ENCODE results near the gene DRD4. TPM values are rescaled to one million over a fixed set of nuclear protein-coding genes. Genes with fewer than 3 reads are reported as not detected.

Gene DRD4
- total and polyA plus RNA-seq, 2 of the 8 experiments (the other 6 are each of a cell fraction or from before 2014, with no cell fraction given), result 3.4 to 4.9 TPM

DNA sequence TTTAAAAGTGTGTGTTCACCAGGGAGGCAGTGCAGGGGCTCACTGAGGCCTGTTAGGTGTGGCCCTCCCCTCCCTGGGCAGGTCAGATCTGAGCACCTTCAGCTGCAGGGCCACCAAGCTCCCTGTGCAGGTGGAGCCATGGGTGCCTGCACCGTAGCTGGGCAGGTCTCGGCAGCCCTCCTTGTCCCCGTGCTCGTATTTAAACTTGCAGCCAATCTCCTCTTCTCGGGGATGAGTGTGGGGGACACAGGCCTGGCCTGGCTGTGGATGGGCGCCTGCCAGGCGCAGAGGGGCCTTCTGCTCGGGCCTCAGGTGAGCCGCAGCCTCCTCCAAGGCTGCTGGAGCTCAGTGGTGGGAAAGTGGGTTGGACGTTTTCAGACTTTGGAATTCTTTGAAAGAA, 41.7 kb upstream of the DRD4 start:
- Histone ChIP-seq H2BK5ac (ENCODE audit: low read depth, low read length) (no peak overlapping the region), H4K8ac (ENCODE audit: extremely low read depth, insufficient read depth, low read length) (no peak overlapping the region), H3K23ac (ENCODE audit: insufficient read length) (no peak overlapping the region), H4K20me1 (replicated peaks in 1 of 2; ENCODE audit: control insufficient read depth in 1 of 2, insufficient read depth in 2 of 2, low read length in 2 of 2) (peaks cover 5 to 6% of the 10 kb centered on the region in 2 experiments), H3K4ac (replicated peaks; ENCODE audit: insufficient read length, low read depth, low read length) (no peak overlapping the region), H2AFZ (ENCODE audit: low read length) (no peak overlapping the region), H3K4me1 (replicated peaks in 1 of 4; ENCODE audit: control insufficient read depth in 3 of 4, insufficient read depth in 4 of 4, low read length in 3 of 4) (no peaks in the 10 kb centered on the region), H4K91ac (replicated peaks; ENCODE audit: insufficient read length, low read length) (no peak overlapping the region), H3K36me3 (ENCODE audit: control insufficient read depth in 2 of 4, insufficient read depth in 4 of 4, low read length in 3 of 4) (peaks cover 18 to 66% (median 52%) of the 10 kb centered on the region in 4 experiments), H3K18ac (ENCODE audit: extremely low read depth, low read length) (no peak overlapping the region), H2BK12ac (ENCODE audit: low read depth, low read length) (no peak overlapping the region), H3K9ac (replicated peaks in 1 of 4; ENCODE audit: extremely low read depth in 1 of 4, low read depth in 3 of 4, low read length in 3 of 4) (no peak overlapping the region), H3K4me2 (ENCODE audit: insufficient read depth in 1 of 2, low read depth in 2 of 2, low read length in 2 of 2) (no peak overlapping the region), H3K56ac (replicated peaks; ENCODE audit: insufficient read length, low read depth, low read length) (no peak overlapping the region), H3K27me3 (replicated peaks in 1 of 4; ENCODE audit: control insufficient read depth in 3 of 4, extremely low read depth in 1 of 4, insufficient read depth in 3 of 4, low read length in 3 of 4) (no peaks in the 10 kb centered on the region), H2BK15ac (ENCODE audit: low read length) (no peak overlapping the region), H3K14ac (ENCODE audit: insufficient read length) (no peak overlapping the region), H4K5ac (ENCODE audit: insufficient read length, low read depth, low read length) (no peak overlapping the region), H3K9me3 (ENCODE audit: insufficient read depth in 2 of 2, low read depth in 1 of 2, low read length in 1 of 2) (no peaks in the 10 kb centered on the region), H2BK20ac (ENCODE audit: low read length) (no peak overlapping the region), H3K27ac (ENCODE audit: low read depth, low read length) (no peak overlapping the region; the same call in 1 of the 2 replicates), H2BK120ac (replicated peaks; ENCODE audit: low read depth, low read length) (no peak overlapping the region), H3K79me1 (ENCODE audit: low read depth, low read length) (peaks cover 4% of the 10 kb centered on the region; the same call in 1 of the 2 replicates), H3K4me3 (ENCODE audit: extremely low read depth in 1 of 4, insufficient read depth in 2 of 4, low read depth in 3 of 4, low read length in 4 of 4) (no peak overlapping the region), H2AK5ac (ENCODE audit: low read depth, low read length) (no peak overlapping the region), H3K79me2 (ENCODE audit: control insufficient read depth in 1 of 2, insufficient read depth in 2 of 2, low read length in 2 of 2) (no peaks in the 10 kb centered on the region; a peak in 1 of 4 replicates), H3K23me2 (ENCODE audit: low read depth, low read length) (no peaks in the 10 kb centered on the region)
- ChIA-PET POLR2A (ENCODE audit: partially characterized antibody) (no interaction called here), CTCF (ENCODE audit: partially characterized antibody) (interaction anchor here (0.5 to 2.4 kb wide), 9 partner anchors 9 to 70 kb away, joined by 3 to 8 read pairs (median 4); no protein-coding TSS in a partner anchor)
- WGBS, 2 experiments (ENCODE audit: extremely low coverage in 1 of 2, insufficient coverage in 1 of 2, insufficient read length in 1 of 2, insufficient replicate concordance in 2 of 2, low coverage in 1 of 2, low lambda C conversion rate in 2 of 2, missing lambda C conversion rate in 1 of 2), result 88% methylated on average over 9 of the region's 10 CpGs; no CpG with 5 or more reads in 1 of the 2 experiments
- no peak for DNase-seq (ENCODE audit: low read depth in 1 of 2, low spot score in 2 of 2)
- FAIRE-seq, result no peak
- TF ChIP-seq FOSL1 (IDR thresholded peaks at IDR 0.05; ENCODE audit: insufficient read depth, low read depth, low read length) (no peak), RAD21 (IDR thresholded peaks at IDR 0.05 in 1 of 2, conservative IDR thresholded peaks at IDR 0.05 in 1 of 2; ENCODE audit: low read depth in 2 of 2, low read length in 2 of 2) (no peak)
- TF ChIP-seq, protein P1, sequence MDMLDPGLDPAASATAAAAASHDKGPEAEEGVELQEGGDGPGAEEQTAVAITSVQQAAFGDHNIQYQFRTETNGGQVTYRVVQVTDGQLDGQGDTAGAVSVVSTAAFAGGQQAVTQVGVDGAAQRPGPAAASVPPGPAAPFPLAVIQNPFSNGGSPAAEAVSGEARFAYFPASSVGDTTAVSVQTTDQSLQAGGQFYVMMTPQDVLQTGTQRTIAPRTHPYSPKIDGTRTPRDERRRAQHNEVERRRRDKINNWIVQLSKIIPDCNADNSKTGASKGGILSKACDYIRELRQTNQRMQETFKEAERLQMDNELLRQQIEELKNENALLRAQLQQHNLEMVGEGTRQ (IDR thresholded peaks at IDR 0.05; ENCODE audit: low read length), result no peak

Measured in H1 (cell line).